ENCODE measurements around the gene CUTA.

DNA sequence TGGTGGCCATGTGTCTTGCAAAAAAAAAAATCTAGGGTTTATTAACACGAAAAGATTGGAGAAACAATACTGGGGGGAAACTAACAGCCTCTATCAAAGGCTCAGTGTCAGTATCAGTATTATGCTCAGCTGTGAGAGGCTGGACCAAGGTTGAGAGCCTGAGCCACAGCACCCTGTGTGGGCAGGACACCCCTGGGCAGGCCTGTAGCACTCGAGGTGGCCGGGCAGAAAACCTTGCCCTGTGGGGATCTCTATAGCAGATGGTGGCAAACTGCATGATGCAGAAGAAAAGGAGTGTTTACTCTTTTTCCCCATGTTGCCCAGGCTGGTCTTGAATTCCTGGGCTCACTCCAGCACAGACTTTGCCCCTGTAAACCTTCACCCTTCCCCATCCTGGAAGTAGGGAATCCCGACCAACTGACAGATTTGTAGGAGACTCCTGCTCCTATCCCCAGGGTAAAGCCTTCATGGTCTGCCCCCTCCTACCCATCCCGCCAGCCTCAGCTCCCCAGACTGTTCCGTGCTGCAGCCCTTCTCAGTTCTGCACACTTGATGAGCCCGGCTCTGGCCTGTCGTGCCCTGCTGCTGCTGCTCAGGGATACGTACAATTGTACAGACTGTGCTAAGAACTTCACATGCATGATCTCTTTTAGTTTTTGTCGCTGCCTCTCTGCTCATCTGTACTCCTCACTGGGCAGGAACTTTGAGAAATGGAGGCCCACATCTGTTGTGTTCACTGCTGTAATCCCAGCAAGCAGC, 34.3 kb downstream of the CUTA start:
- TF ChIP-seq CTCF (IDR thresholded peaks at IDR 0.05): no peak
- TF ChIP-seq POLR2A (IDR thresholded peaks at IDR 0.05): no peak
